Ascending aorta (tissue), 2 donors: ENCODE data around the gene LIMCH1. TPM values are rescaled to one million over a fixed set of nuclear protein-coding genes. Genes with fewer than 3 reads are reported as not detected.
"Not testable (repeated sequence)": the region's sequence is repeated elsewhere in the genome, so short reads cannot be mapped to it uniquely, and the experiment has no call there.

Experiments used
- DNase-seq, 2 donors: peaks; one replicate each; pipeline ENCODE4 v3.0.0-alpha.2; 2019; ENCODE audit warnings: low spot score in 2 of 2
- H3K27ac ChIP-seq, 2 donors: fragments of 200-600 bp; sonication (generic); one replicate each; pipeline ENCODE4 v1.5.1; 2016 to 2017; ENCODE audit warnings: mild to moderate bottlenecking in 1 of 2
- H3K27me3 ChIP-seq: fragments of 200-600 bp; sonication (generic); one replicate; pipeline ENCODE4 v1.5.1; 2017
- H3K36me3 ChIP-seq, 2 donors: fragments of 200-600 bp; sonication (generic); one replicate each; pipeline ENCODE4 v1.5.1; 2016
- H3K4me1 ChIP-seq, 2 donors: fragments of 200-600 bp; sonication (generic); one replicate each; pipeline ENCODE4 v1.5.1; 2016 to 2017; ENCODE audit warnings: mild to moderate bottlenecking in 1 of 2
- H3K4me3 ChIP-seq, 2 donors: fragments of 200-600 bp; sonication (generic); one replicate each; pipeline ENCODE4 v1.5.1; 2016 to 2017; ENCODE audit warnings: mild to moderate bottlenecking in 1 of 2
- H3K9me3 ChIP-seq, 2 donors: fragments of 200-600 bp; sonication (generic); one replicate each; pipeline ENCODE4 v1.5.1; 2016
- intact Hi-C: fragments of 100-400 bp; cut with DNase I; formaldehyde crosslinking; loops from one replicate; pipeline ENCODE4 v1.15.1; 2023
- total RNA-seq: library from RNA; depleted of rRNA; stranded (reverse); fragments of >200 nt; gene quantifications from one replicate; pipeline ENCODE4 v1.1.0, GENCODE V29; 2016
- TF ChIP-seq, protein P1 (sequence below), 3 experiments: fragments of 200-600 bp in 2 of 3; fragments of 450-650 bp in 1 of 3; sonication (generic) in 2 of 3; IDR thresholded peaks; one replicate each; pipeline ENCODE4 v1.5.1; 2016 to 2019; ENCODE audit warnings: antibody characterized with exemption in 3 of 3, mild to moderate bottlenecking in 1 of 3, moderate library complexity in 1 of 3

Gene LIMCH1
- total RNA-seq, 1 donor from 2014 or later, result 44.4 TPM

DNA sequence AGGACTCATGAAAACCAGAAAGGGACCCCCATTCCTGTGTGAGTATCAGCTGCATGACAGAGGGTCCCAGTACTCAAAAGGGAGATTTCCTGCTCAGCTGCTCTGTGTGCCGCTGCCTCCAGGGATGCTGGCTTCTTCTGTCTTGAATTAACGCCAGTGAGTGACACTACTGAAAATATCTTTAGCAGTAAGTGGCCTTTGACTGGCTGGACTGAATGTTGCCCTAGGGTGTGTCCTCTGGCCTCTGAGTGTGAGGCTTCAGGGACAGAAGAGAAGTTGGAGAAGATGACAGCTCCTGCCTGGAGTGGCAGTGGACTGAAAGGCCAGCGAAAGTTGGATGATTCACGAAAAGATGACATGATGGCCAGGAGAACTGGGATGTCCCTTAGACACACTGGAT lies 95.4 kb downstream of the LIMCH1 start:
- Histone ChIP-seq H3K27ac (no peak overlapping the region), H3K27me3 (no peaks in the 10 kb centered on the region), H3K4me3 (no peak overlapping the region), H3K4me1 (peaks cover 11 to 13% of the 10 kb centered on the region in 2 donors), H3K9me3 (no peaks in the 10 kb centered on the region), H3K36me3 (peaks cover 6 to 10% of the 10 kb centered on the region in 2 donors)
- TF ChIP-seq, protein P1, sequence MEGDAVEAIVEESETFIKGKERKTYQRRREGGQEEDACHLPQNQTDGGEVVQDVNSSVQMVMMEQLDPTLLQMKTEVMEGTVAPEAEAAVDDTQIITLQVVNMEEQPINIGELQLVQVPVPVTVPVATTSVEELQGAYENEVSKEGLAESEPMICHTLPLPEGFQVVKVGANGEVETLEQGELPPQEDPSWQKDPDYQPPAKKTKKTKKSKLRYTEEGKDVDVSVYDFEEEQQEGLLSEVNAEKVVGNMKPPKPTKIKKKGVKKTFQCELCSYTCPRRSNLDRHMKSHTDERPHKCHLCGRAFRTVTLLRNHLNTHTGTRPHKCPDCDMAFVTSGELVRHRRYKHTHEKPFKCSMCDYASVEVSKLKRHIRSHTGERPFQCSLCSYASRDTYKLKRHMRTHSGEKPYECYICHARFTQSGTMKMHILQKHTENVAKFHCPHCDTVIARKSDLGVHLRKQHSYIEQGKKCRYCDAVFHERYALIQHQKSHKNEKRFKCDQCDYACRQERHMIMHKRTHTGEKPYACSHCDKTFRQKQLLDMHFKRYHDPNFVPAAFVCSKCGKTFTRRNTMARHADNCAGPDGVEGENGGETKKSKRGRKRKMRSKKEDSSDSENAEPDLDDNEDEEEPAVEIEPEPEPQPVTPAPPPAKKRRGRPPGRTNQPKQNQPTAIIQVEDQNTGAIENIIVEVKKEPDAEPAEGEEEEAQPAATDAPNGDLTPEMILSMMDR (IDR thresholded peaks at IDR 0.05), result no peak
- no peak for DNase-seq
- intact Hi-C loops, result no loop called here

GRCh38 chr4:41635441-41635840 lies 97.5 kb downstream of the LIMCH1 start:
- Histone ChIP-seq H3K36me3 (peaks cover 6 to 10% of the 10 kb centered on the region in 2 donors), H3K27me3 (no peaks in the 10 kb centered on the region), H3K9me3 (no peaks in the 10 kb centered on the region), H3K4me3 (no peak overlapping the region), H3K27ac (no peak overlapping the region), H3K4me1 (peaks cover 11 to 20% of the 10 kb centered on the region in 2 donors)
- no peak for DNase-seq
- TF ChIP-seq, protein P1 (IDR thresholded peaks at IDR 0.05), result no peak
- intact Hi-C loops, result no loop called here

- Histone ChIP-seq H3K9me3 (no peaks in the 10 kb centered on the region), H3K27me3 (no peaks in the 10 kb centered on the region), H3K4me1 (peaks cover 0 to 10% of the 10 kb centered on the region in 2 donors), H3K36me3 (peaks cover 5 to 10% of the 10 kb centered on the region in 2 donors), H3K4me3 (no peak overlapping the region), H3K27ac (no peak overlapping the region)
- intact Hi-C loops, result no loop called here
- TF ChIP-seq, protein P1 (IDR thresholded peaks at IDR 0.05), result no peak
- DNase-seq, result no peak
Observed at GRCh38 chr4:41638203-41638602, 100.2 kb downstream of the LIMCH1 start.

GRCh38 chr4:41638866-41639265 lies 100.9 kb downstream of the LIMCH1 start:
- peaks cover 0 to 17% of the 10 kb centered on the region in 2 donors for H3K4me1 ChIP-seq
- peaks cover 0 to 6% of the 10 kb centered on the region in 2 donors for H3K36me3 ChIP-seq
- intact Hi-C loops, result no loop called here
- H3K9me3 ChIP-seq, result no peaks in the 10 kb centered on the region
- no peak for DNase-seq
- H3K27ac ChIP-seq, result no peak overlapping the region
- H3K4me3 ChIP-seq, result no peak overlapping the region
- TF ChIP-seq, protein P1 (IDR thresholded peaks at IDR 0.05), result no peak
- no peaks in the 10 kb centered on the region for H3K27me3 ChIP-seq

- Histone ChIP-seq H3K4me3 (no peak overlapping the region), H3K4me1 (peaks cover 0 to 19% of the 10 kb centered on the region in 2 donors), H3K36me3 (peaks cover 0 to 5% of the 10 kb centered on the region in 2 donors), H3K9me3 (no peaks in the 10 kb centered on the region), H3K27me3 (no peaks in the 10 kb centered on the region), H3K27ac (no peak overlapping the region)
- intact Hi-C loops, result no loop called here
- TF ChIP-seq, protein P1 (IDR thresholded peaks at IDR 0.05), result no peak
- DNase-seq, result no peak
Observed at GRCh38 chr4:41639291-41639690, 101.3 kb downstream of the LIMCH1 start.

DNA sequence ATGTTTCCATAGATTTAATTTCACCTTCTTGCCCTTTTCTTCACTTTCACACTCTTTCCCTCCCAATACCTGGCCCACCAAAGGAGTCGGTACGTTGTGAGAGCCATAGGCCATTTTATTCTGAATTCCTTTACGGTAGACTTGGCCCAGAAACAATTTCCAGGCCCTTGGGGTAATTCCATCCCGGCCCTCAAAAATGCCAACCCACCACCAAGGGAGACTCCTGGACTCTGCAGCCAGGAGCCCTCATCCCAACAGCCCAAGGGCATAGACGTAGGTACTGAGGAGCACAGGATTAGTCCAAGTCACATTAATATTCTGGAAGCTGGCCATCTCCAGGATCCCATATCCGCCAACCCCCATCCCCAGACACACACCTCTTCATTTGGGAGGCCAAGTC lies 102.9 kb downstream of the LIMCH1 start:
- no peak overlapping the region for H3K27ac ChIP-seq
- H3K9me3 ChIP-seq, result no peaks in the 10 kb centered on the region
- H3K4me1 ChIP-seq, result peaks cover 2 to 22% of the 10 kb centered on the region in 2 donors
- TF ChIP-seq, protein P1 (IDR thresholded peaks at IDR 0.05), result no peak
- no peak overlapping the region for H3K4me3 ChIP-seq
- intact Hi-C loops, result loop anchor here (5.0 kb wide), 4 partner anchors 134 to 359 kb away; no protein-coding TSS in a partner anchor
- no peak for DNase-seq
- no peaks in the 10 kb centered on the region for H3K27me3 ChIP-seq
- H3K36me3 ChIP-seq, result no peaks in the 10 kb centered on the region

GRCh38 chr4:41642746-41643145 lies 104.8 kb downstream of the LIMCH1 start:
- H3K27me3 ChIP-seq, H3K4me3 ChIP-seq, H3K27ac ChIP-seq, H3K9me3 ChIP-seq, DNase-seq: not testable (repeated sequence)
- H3K36me3 ChIP-seq, result peaks cover 9 to 12% of the 10 kb centered on the region in 2 donors
- intact Hi-C loops, result loop anchor here (5.0 kb wide), 4 partner anchors 135 to 360 kb away; no protein-coding TSS in a partner anchor
- peaks cover 2 to 22% of the 10 kb centered on the region in 2 donors for H3K4me1 ChIP-seq
